Activated T-helper 2 cell treated with anti-CD3 and anti-CD28 coated beads, Interferon-gamma antibody, Interleukin-2, Interleukin-4, amounts not matched to agents 10 μg/mL and 5 μg/mL and 100 μg/mL, durations not matched to agents 14 hours and 24 hours and 36 hours (primary cell): ENCODE results near the gene KDELR3. TPM values are rescaled to one million over a fixed set of nuclear protein-coding genes. Genes with fewer than 3 reads are reported as not detected.

Experiments
- DNase-seq: peaks from one replicate; pipeline ENCODE4 v3.0.0; 2021; ENCODE audit warnings: low spot score
- H3K27ac Mint-ChIP-seq: one replicate; pipeline ENCODE4 v1.8.0; 2021; ENCODE audit warnings: mixed read lengths
- H3K27me3 Mint-ChIP-seq: one replicate; pipeline ENCODE4 v1.8.0; 2021; ENCODE audit warnings: low read depth, mixed read lengths
- H3K36me3 Mint-ChIP-seq: one replicate; pipeline ENCODE4 v1.8.0; 2021; ENCODE audit warnings: low read depth, mixed read lengths
- H3K4me1 Mint-ChIP-seq: one replicate; pipeline ENCODE4 v1.8.0; 2021; ENCODE audit warnings: low read depth, mixed read lengths
- H3K4me3 Mint-ChIP-seq: one replicate; pipeline ENCODE4 v1.8.0; 2021; ENCODE audit warnings: low read depth, mild to moderate bottlenecking, moderate library complexity, mixed read lengths
- H3K9me3 Mint-ChIP-seq: one replicate; pipeline ENCODE4 v1.8.0; 2021; ENCODE audit warnings: mixed read lengths
- intact Hi-C: fragments of 100-400 bp; cut with micrococcal nuclease; formaldehyde crosslinking; loops from one replicate; pipeline ENCODE4 v1.15.1; 2023
- total RNA-seq: library from RNA; stranded (reverse); gene quantifications from 2 replicates; pipeline ENCODE4 v1.2.3, GENCODE V29; 2022

Gene KDELR3
- total RNA-seq, 1 donor from 2014 or later: 2.2 TPM

DNA sequence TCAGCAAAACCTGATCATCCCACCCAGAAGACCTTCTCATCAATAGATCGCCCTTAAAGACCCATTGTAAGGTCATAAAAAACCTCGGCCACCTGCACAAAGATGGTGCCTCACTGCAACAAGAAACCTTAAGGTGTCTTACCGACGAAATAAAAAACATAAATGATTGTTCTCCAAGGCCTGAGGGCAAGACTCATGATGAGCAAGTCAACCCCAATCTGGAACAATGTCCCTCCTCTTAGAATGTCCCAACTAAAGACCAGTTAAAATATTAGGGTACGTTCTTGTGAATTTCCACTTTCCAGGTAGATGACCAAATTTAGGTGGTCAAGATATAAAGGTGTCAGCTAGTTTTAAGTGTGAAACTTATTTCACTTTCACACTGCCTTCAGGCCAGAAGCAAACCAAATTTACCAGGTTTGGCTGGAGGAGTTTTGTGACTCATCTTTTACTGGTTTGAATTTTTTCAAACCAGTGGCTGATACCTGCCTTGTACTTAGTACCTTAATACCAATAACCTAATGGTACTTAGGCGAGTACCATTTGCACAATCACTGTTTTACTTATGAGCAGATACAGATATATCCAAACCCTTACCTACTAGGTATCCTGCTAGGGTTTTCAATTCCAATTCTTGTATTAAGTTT is 14.9 kb downstream of the KDELR3 start:
- intact Hi-C loops: loop anchor here (5.0 kb wide), 1 partner anchor 90 kb away; the partner anchor contains the start of gene DMC1
- no peaks in the 10 kb centered on the region for H3K27me3 Mint-ChIP-seq
- H3K4me1 Mint-ChIP-seq: peaks cover 18% of the 10 kb centered on the region
- no peak for DNase-seq
- H3K4me3 Mint-ChIP-seq: no peak overlapping the region
- H3K36me3 Mint-ChIP-seq: peaks cover 71% of the 10 kb centered on the region
- no peaks in the 10 kb centered on the region for H3K9me3 Mint-ChIP-seq
- H3K27ac Mint-ChIP-seq: peak overlapping the region; percentile 15

DNA sequence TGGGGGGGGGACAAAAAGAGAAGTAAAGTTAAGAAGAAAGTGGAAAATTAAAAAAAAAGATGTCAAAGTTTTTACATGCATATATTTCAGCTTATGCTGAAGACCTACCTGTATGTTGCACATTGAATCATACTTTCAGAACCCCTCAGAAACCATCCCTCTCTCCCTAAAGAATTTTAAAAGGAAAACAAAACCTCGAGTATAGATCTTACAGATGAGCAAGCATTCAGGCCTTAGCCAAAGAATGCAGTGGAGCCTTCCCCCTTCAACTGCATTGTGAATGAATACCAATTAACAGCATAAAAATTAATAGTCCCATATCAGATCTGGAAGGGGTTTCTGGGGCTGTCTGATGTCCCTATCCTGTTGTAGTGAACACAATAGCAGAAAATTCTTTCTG is 16.3 kb downstream of the KDELR3 start:
- DNase-seq: no peak
- H3K4me1 Mint-ChIP-seq: peaks cover 27% of the 10 kb centered on the region
- peak overlapping the region; percentile 9 for H3K27ac Mint-ChIP-seq

DNA sequence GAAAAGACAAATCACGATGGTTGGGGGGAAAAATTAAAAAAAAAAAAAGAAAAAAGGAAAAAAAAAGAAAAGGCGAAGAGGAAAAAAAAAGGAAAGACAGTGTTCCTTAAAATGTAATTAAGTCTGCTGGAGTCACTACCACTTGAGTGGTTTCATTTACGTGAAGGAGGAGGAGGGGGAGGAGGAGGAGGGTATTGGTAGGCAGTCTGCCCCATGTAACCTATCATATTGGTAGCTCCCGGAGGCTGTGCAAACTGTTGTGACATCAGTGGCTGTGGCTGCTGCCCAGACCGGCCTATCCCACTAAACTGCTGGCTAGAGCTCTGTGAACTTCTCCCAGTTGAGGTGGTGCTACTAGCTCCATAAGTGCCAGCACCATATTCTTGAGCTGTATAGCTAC is 17.9 kb downstream of the KDELR3 start:
- intact Hi-C loops: no loop called here
- no peak for DNase-seq
- Mint-ChIP-seq H3K27ac (peak overlapping the region; percentile 35), H3K9me3 (no peaks in the 10 kb centered on the region), H3K4me3 (no peak overlapping the region), H3K4me1 (peaks cover 33% of the 10 kb centered on the region), H3K27me3 (no peaks in the 10 kb centered on the region), H3K36me3 (peaks cover 95% of the 10 kb centered on the region)

More for the DNA sequence above, 16.3 kb downstream of the KDELR3 start:
- Mint-ChIP-seq H3K27me3 (no peaks in the 10 kb centered on the region), H3K4me3 (no peak overlapping the region), H3K9me3 (no peaks in the 10 kb centered on the region), H3K36me3 (peaks cover 84% of the 10 kb centered on the region)
- intact Hi-C loops: loop anchor here (5.0 kb wide), 1 partner anchor 88 kb away; the partner anchor contains the start of gene DMC1

DNA sequence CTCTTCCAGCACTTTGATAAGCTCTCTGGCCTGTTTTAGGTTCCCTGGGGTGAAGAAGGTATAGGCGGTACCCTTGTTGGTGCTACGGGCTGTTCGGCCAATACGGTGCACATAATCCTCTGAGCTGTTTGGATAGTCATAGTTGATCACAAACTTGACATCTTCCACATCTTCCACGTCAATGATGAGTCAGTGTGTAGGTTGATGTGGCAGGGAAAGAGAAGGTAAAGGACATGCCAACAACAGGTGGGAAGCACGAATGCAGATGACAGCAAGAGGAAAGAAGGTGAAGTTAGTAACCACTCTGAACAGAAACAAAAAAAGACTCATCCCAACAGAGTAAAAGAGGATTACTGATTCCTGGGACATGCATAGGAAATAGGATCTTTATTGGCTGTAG is 20.1 kb downstream of the KDELR3 start:
- H3K4me3 Mint-ChIP-seq: no peak overlapping the region
- no peaks in the 10 kb centered on the region for H3K27me3 Mint-ChIP-seq
- peaks cover 90% of the 10 kb centered on the region for H3K36me3 Mint-ChIP-seq
- intact Hi-C loops: no loop called here
- no peaks in the 10 kb centered on the region for H3K9me3 Mint-ChIP-seq
- DNase-seq: no peak
- peak overlapping the region; percentile 4 for H3K27ac Mint-ChIP-seq
- H3K4me1 Mint-ChIP-seq: peaks cover 38% of the 10 kb centered on the region

DNA sequence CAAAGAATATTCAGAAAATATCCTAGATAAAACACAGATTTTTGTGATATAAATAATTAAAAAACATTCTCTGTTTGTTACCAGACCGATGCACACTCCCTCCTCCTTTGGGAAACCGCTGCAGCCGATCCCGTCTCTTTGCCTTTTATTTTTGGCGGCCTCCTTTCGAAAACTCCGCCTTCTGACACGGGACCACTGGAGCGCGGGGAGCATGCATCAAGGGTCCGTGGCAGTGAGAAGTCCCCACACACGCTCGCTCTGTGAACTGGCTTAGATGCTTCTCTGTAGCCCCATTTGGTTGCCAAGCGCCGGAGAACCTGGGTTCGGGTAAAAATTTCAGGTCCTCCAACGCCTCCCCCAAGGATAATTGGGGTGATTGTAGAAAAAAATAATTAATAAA is 21.2 kb downstream of the KDELR3 start:
- Mint-ChIP-seq H3K4me1 (peaks cover 37% of the 10 kb centered on the region), H3K4me3 (no peak overlapping the region), H3K9me3 (no peaks in the 10 kb centered on the region), H3K36me3 (peaks cover 90% of the 10 kb centered on the region), H3K27ac (no peak overlapping the region), H3K27me3 (no peaks in the 10 kb centered on the region)
- intact Hi-C loops: no loop called here
- DNase-seq: no peak

DNA sequence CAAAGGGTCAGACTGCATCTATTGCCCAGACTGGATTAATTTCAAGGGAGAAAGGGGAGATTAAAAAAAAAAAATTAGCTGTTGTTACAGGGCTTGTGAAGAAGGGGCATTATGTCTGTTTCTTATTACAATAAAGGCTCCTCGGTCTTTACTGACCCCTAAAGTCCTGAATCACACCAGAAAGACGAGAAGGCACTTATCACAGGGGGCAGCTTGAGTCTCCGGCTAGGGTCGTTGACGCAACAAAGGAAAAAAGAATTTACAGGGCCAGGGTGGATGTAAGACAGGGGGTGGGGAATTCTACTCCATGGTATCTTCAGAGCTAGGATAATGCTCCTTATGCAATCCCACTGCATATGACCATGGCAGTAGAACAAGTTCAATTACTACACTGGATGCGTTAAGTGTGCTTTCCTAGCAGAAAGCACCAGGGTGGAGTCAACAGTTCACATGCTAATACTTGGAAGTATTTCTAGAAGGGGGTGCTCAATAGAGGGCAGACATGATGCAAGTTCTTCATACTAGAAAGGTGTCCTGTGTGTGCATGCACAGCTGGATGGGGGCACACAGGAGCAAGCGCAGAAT is 21.8 kb downstream of the KDELR3 start:
- Mint-ChIP-seq H3K4me3 (no peak overlapping the region), H3K27me3 (no peaks in the 10 kb centered on the region), H3K27ac (peak overlapping the region; percentile 9), H3K36me3 (peaks cover 90% of the 10 kb centered on the region), H3K4me1 (peaks cover 41% of the 10 kb centered on the region), H3K9me3 (no peaks in the 10 kb centered on the region)
- intact Hi-C loops: loop anchor here (1.0 kb wide), 1 partner anchor 17 kb away; the partner anchor contains the start of gene DDX17
- DNase-seq: no peak

DNA sequence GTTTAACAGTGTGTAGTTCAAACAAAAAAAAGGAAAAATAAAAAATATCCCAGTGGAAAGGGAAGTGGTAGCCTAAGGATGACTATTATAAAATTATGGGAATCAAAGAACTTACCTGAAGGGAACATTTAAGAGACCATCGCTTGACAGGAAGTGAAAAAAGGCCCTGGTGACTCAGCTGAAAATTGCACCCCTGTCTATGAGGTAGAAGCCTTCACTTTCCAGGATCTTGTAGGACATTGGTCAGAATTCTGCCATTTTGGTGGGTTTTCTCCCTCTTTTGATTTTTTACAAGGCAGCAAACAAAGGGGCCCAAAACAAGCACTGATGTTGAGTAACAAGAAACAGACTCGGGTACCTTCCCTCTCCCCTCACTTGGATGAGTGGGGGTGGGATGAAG is 22.6 kb downstream of the KDELR3 start:
- Mint-ChIP-seq H3K4me1 (peaks cover 42% of the 10 kb centered on the region), H3K4me3 (no peak overlapping the region)
- intact Hi-C loops: loop anchor here (1.0 kb wide), 1 partner anchor 16 kb away; the partner anchor contains the start of gene DDX17

DNA sequence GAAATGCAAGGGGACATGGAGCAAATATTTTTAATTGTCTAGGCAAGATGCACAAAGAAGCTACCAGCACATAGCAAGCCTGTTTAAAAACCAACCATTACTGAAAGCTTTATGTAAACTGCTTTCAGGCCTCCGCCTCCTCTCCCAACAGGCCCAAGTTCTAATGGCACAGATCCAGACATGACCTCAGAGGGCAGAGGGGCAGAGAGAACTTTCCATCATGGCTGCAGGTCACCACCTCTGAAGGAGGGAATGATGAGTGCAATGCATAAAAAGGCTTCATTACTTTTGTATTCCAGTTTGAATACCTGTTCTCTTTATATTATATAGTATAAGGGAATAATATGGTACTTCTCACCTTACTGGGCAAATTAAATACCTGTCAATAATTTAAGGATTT is 23.0 kb downstream of the KDELR3 start:
- Mint-ChIP-seq H3K4me1 (peaks cover 43% of the 10 kb centered on the region), H3K27me3 (no peaks in the 10 kb centered on the region), H3K9me3 (no peaks in the 10 kb centered on the region), H3K36me3 (peaks cover 91% of the 10 kb centered on the region), H3K27ac (peak overlapping the region; percentile 51), H3K4me3 (no peak overlapping the region)
- intact Hi-C loops: loop anchor here (1.0 kb wide), 1 partner anchor 15 kb away; the partner anchor contains the start of gene DDX17
- DNase-seq: no peak

More for the DNA sequence above, 22.6 kb downstream of the KDELR3 start:
- Mint-ChIP-seq H3K9me3 (no peaks in the 10 kb centered on the region), H3K27ac (peak overlapping the region; percentile 51), H3K36me3 (peaks cover 91% of the 10 kb centered on the region), H3K27me3 (no peaks in the 10 kb centered on the region)
- no peak for DNase-seq

DNA sequence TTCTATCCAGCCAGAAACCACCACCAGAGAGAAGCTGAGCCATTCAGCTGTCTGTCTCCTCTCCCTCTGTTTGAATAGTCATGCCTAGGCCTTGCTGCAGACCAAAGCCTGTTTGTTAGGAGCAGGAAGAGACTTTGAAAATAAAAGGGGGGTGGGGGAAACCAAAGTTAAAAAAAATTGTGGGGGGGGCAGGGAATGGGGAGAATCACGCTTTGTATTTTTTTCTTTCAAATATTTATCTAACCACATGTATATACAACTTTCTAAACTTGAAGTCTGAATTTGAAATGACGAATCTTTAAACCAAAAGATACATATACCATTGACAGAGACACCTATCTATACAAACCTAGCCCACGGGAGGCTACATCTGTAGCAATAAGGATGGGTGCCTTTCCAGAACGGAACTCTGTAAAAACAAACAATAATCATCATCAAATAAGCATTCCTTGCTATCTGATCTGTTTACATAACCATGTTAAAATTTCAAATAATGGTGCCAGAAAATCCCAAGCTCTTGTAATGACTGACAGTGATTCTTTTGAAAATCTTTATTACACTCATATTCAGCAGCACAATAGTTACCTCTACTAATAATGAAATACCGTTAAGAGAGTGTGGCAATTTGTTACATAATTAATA is 23.9 kb downstream of the KDELR3 start:
- Mint-ChIP-seq H3K4me1 (peaks cover 43% of the 10 kb centered on the region), H3K9me3 (no peaks in the 10 kb centered on the region), H3K4me3 (no peak overlapping the region), H3K27me3 (no peaks in the 10 kb centered on the region), H3K36me3 (peaks cover 90% of the 10 kb centered on the region), H3K27ac (no peak overlapping the region)
- intact Hi-C loops: no loop called here
- no peak for DNase-seq

DNA sequence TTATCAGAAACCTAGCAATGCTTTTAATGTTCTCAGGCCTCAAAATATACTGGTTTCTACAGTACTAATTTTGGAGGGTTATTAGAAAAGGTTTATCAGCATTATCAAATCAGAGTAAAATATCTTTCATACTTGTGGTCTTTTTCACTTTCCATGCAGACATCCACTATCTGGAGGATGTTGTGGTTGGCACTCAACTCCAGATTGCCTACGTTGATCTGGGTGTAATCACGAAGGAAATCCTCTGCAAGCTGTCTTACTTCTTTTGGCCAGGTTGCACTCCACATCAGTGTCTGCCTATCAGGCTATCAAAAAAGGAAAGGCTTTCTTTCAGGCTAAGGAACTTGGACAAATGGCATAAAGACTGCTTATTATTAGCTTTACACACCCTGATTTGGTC is 26.6 kb downstream of the KDELR3 start:
- Mint-ChIP-seq H3K4me3 (no peak overlapping the region), H3K27ac (peak overlapping the region; percentile 12), H3K9me3 (no peaks in the 10 kb centered on the region), H3K36me3 (peaks cover 86% of the 10 kb centered on the region), H3K27me3 (no peaks in the 10 kb centered on the region), H3K4me1 (peaks cover 46% of the 10 kb centered on the region)
- DNase-seq: no peak
- intact Hi-C loops: no loop called here

DNA sequence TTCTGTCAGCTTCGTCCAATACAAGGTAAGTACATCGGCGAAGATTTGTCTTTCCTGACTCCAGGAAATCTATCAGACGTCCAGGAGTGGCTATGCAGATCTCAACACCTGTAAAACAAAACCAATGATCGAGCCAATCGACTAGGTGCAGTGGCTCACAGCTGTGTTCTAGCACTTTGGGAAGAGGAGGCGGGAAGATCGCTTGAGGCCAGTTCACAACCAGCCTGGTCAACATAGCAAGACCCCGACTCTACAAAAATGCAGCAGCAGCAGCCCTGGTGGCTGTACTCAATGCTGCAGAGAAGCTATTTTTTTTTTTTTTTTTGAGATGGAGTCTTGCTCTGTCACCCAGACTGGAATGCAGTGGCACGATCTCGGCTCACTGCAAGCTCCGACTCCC is 27.0 kb downstream of the KDELR3 start:
- H3K27me3 Mint-ChIP-seq: no peaks in the 10 kb centered on the region
- peak overlapping the region; percentile 12 for H3K27ac Mint-ChIP-seq
- intact Hi-C loops: no loop called here
- DNase-seq: no peak
- peaks cover 86% of the 10 kb centered on the region for H3K36me3 Mint-ChIP-seq
- no peaks in the 10 kb centered on the region for H3K9me3 Mint-ChIP-seq
- no peak overlapping the region for H3K4me3 Mint-ChIP-seq
- H3K4me1 Mint-ChIP-seq: peaks cover 47% of the 10 kb centered on the region

DNA sequence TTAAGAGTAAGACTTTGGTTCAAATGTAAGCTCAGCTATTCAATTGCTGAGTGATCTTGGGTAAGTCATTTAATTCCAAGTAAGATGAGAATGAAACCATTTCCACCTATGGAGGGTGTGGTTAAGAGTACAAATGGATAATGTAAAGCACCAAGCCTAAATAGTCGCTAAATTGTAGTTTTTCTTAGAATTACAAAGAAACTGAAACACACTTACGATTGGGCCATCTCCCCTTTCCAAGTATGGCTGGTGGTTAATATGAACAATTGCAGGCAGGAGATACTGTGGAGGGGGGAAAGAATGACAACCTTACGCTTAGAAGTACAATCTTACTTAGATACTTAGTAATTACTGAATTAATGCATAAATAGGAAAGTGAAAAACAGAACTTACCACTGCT is 30.0 kb downstream of the KDELR3 start:
- H3K4me3 Mint-ChIP-seq: no peak overlapping the region
- H3K27ac Mint-ChIP-seq: no peak overlapping the region
- H3K27me3 Mint-ChIP-seq: no peaks in the 10 kb centered on the region
- intact Hi-C loops: no loop called here
- H3K9me3 Mint-ChIP-seq: no peaks in the 10 kb centered on the region
- peaks cover 88% of the 10 kb centered on the region for H3K36me3 Mint-ChIP-seq
- no peak for DNase-seq
- peaks cover 52% of the 10 kb centered on the region for H3K4me1 Mint-ChIP-seq
